ENCODE results near the gene SDCCAG8.

The SDCCAG8 gene

DNA sequence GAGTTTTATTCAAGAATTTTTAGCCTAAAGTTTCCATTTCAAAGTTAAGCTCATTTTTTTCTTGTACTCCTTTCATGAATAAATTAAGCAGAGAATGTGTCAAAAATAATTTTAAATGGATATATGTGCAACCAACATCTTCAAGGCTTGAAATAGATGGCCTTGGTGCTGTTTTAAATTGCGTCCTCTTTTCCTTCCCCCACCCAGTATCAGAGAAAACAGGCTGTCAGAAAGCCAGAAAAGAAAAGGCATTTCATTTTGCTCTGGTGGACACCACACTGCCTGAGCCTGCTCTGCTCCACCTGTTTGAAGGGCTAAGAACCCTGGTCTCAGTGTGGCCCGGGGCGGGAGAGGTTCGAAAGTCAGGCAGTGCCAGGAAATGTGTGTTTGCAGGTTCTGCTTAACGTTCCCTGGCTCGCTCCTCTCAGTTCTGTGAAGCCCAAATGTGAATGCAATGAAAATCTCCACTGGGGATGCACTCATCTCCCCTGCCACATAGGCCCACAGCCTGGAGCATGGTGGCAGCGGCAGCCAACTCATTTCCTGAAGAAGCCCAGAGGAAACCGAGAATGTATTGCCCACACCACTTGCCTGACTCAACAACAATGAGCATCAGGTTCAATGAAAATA, 134.4 kb downstream of the SDCCAG8 start:
- no peak for DNase-seq (ENCODE audit: low read depth)

DNA sequence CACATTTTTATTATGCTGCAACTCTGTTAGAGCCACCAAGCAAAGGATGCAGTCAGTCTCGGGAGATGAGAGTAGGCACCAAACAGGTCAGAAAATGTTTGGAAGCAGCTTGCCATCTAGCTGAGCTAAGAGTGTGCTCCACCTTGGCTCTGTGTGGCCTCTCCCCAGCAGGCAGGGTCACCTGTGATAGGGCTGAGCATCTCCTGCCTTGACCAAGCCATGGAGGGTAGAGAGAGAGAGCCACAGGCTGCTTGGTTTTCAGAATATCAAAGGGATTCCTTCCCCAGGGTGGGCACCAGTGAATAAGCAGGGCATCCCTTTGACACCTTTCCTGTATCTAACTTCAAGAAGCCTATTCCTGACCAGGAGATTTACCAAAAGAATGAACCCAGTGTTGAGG, 135.5 kb downstream of the SDCCAG8 start:
- DNase-seq (ENCODE audit: low read depth): no peak

DNA sequence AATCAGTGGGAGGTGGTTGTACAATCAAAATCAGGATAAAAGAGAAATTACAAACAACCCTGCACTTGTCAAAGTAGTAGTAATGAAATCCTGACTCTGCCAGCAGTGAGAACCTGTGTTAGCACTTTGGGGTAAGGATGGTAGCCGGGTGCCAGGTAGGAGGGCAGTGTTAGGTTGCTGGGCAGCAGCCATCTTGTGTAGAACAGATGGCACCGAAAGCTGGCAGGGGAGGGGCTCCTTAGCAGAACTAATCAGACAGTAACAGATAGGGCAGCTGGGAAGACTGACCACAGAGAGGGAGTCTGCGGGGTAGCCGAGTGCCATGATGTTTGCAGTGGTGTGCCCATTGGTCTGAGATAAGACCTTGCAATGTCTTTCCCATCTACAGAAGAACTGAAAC, 137.3 kb downstream of the SDCCAG8 start:
- no peak for DNase-seq (ENCODE audit: low read depth)

DNA sequence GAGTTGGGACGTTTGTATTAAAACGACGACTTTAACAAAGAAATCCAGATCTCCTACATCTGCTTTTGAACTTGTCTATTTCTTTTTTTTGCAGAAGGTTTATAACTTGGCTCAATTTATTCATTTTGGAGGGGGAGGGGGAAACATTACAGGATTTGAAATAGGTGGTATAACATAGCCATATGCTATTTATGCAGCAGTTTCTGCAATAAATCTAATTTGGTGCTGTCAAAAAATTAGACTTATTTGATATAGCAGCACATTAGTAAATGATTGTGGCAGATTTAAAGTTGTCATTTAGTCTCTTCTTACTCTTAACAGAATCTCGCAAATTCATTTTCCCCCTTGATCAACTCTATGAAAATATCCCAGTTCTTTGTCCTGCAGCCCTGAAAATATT, 138.2 kb downstream of the SDCCAG8 start:
- DNase-seq (ENCODE audit: low read depth): no peak

DNA sequence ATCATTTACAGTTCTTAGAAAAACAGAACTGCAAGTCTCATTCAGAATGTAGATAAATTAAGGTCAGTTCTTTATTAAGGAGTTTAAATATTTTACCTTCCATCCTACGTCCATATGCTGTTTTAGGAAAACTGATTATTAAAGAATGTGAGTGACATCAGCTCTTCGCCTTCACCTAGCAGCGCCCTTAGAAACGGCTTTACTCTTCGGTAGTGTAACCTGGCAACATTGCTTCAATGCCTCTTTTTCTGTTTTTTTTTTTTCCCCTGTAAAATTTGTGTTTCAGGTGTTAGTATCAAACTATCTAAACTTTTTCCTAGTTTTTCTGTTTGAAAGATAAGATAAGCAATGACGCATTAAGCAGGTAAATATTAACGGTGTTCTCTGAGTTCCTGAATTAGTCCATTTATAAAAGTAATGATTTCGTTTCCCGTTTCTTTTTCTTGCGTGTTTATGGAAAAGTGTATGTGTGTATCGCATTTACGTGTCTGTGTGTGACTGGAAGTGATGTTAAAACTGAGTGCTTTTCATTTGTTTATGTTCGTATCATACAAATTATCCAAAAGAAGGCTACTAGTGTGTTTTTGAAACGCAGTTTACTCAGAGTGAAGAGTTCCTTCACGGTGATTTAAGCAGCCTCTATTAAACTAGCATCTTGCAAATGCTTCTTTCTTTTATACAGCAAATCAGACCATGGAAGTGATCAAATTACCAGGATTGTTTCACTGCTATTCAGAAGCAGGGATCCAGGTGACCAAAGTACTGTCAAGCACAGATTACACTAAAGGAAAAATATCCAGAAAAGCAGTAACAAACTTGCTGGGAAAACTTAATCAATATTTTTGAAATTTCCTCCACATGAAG, 139.0 kb downstream of the SDCCAG8 start:
- no peak for DNase-seq (ENCODE audit: low read depth)

DNA sequence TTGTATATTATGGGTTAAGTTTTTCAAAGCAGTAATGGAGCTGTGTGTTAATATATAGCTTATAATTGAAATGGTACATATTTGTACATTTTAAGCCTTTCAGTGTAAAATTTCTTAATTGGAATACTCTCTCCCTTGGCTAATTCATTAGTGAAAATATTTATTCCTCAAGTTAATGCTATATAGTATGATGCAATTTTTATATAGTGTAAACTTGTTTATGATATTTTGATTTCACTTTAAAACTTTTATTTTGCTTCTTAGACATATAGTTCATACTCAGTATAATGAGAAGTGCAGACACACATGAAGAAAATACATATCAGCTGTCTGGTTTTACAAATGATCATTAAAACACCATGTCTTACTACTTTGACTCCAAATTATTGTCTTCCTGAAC, 140.6 kb downstream of the SDCCAG8 start:
- DNase-seq (ENCODE audit: low read depth): no peak

DNA sequence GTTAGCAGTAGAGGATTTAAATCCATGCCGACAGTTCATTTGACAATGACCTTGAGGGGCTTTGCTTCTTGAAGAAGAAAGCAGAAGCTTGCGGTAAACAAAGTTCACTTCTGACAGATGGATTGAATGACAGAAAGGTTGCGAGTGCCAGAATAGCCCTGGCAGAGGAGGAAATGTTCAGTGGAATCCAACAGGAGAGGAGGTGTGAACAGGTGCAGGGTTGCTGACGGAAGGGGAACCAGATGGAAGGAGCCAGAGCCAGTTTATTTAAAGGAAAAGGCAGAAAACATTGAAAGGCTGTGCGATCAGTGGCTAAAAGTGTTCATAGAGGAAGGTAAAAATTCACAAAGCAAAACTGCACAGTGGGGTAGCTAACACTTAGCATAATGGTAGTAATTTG, 141.0 kb downstream of the SDCCAG8 start:
- no peak for DNase-seq (ENCODE audit: low read depth)

DNA sequence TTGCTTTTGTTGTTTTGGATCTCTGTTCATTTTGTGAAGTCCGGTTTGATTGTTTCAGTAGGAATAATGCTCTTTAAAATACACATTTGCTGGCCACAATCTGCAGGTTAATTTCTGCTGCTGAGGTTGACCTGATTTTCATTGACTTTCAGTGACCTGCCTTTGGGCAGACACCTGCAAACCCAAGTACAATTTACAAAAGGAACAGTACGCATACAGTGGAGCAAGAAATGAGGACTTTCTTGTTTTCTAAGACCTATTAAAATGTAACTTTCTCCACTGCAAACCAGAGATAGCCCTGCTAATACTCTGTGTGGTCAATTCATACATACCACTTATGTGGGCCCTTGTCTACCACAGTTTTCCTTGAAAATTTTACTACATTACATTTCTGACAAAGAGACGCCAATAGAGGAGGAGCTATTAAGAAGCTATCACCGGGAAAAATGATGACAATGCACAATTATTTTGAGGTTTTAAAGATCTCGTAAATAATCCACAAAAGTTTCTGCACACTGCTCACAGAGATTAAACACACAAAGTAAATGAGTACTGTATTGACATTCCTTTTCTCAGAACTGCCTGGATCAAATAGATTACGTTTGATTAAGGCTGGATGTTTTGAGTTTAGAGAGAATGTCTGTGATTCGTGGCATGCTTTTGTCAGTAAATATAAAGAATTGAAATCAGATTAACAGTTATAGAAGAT, 141.9 kb downstream of the SDCCAG8 start:
- no peak for DNase-seq (ENCODE audit: low read depth)

DNA sequence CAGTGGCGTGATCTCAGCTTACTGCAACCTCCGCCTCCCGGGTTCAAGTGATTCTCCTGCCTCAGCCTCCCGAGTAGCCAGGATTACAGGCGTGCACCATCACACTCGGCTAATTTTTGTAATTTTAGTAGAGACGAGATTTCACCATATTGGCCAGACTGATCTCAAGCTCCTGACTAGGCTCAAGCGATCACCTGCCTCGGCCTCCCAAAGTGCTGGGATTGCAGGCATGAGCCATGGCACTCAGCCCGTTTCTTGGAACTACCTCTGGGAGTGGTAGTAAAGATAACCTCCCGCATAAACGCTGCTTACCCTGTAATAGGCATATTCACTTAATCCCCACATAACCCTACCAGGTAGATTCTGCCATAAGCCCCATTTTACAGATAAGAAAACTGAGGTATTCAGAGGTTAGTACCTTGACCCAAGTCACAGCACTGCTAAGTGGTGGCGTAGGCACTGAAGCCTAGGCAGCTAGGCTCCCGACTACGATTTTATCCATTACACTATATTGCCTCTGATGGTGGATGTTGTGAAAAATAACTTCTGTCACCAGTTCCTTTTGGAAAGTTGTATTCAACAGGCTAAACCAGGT, 143.8 kb downstream of the SDCCAG8 start:
- no peak for DNase-seq (ENCODE audit: low read depth)

DNA sequence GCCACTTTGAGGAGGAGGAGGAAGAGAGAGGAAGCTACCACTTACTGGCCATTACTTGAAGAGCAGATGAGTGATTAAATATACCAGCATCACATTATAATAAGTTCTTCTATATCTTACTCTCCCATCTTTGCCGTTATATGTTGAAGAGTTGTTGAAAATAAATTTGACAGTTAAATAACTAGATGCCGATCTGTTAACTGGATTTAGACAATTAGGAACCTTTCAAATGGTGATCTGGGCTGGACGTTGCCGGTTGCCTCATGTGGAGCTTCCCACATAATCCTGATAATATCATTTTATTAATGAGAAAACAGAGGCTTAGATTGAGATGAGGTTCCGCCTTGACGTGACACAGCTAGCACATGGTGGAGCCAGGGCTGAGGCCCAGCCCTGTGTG, 147.0 kb downstream of the SDCCAG8 start:
- DNase-seq (ENCODE audit: low read depth): no peak

DNA sequence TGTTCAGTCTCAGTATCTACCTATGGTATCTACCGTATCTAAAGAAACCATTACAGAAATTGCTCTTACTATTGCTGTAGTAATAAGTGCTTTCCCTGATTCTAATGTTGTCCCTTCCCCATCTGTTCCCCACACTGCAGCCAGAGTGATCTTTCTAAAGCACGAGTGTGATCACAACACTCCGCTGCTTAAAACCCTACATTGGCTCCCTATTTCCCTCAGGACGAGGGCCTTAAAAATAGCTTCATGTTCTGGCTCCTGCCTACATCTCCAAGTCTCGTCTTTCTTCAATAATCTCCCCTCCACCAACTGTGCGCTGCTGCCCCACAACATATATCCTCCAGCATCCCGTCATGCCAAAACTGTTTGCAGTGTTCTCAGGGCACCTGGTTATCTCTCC, 150.6 kb downstream of the SDCCAG8 start:
- DNase-seq (ENCODE audit: low read depth): no peak

DNA sequence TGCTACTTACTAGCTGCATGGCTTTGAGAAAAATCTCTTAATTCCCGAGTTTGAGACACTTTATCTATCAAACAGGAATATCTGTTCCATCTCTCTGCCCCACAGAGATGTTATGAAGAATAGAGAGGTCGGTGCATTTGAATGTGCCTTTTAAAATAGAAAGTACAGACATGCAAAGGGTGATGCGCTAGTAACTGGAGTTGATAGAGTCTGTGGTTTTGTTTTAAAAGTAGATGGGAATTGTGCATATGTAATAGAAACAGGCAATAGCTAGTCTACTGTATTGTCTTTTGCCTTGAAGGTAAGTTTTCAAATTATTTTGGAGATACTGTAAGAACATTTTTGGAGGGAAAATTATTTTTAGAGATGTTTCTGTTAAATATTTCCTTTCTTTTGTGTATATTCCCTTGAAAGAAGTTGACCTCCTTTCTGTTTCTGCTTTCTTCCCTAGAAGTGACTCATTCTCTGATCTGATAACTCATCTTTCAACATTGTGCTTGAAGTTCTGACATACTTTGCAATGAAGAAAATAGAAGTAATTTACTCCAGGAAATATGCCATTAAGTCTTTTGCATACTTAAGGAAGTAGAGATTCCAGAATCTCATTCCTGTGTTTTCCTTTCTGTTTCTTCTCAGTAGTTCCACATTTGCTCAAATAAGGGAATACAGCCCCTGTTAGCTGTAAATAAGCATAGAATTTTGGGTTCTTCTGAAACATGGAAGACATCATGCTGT, 151.6 kb downstream of the SDCCAG8 start:
- DNase-seq (ENCODE audit: low read depth): no peak

DNA sequence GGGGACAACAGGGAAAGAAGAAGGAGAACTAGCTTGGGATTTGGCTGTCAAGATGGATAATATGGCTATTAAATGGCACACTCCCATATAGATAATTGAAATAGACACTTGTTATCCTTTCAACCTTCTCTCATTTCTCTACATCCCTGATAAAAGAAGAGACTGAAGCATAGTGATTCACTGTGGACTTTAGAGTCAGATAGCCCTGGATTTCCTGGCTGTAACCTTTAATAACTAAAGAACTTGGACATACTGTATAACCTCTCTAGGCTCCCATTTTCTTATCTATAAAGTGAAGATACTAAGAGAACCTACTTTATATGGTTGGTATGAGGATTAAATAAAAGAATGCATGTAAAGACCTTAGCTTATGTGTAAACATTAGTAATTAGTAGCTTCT, 152.6 kb downstream of the SDCCAG8 start:
- no peak for DNase-seq (ENCODE audit: low read depth)

DNA sequence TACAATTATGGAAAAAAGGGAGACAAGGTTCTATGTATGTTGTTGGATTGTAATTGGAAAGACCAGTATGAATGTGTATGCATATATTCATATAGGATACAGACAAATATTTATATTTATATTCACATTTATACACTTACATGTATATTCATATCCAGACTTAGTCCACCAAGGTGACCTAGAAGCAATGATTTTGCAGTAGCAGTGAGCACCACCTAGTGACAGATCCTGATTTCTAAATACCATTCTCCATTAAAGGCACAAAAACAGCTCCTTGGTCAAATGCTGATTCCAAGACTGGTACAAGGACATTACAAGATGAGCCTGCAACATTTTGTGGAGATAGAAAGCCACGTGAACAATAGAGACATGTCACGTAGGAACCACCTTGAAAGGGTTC, 153.4 kb downstream of the SDCCAG8 start:
- no peak for DNase-seq (ENCODE audit: low read depth)

DNA sequence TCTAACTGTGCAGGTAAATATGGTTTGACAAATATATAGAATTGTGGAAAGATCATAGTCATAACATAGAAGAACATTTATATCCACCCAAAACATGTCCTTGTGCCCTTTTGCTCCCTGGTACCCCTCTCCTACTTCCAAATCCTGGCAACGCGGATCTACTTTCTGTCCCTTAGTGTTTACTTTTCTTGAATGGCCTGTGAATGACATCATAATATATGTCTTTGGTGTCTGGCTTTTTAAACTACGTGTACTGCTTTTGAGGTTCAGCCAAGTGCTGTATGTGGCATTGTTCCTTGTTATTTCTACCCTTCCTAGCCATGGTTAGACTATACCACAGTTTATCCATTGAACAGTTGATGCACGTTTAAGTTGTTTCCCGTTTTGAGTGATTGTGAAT, 155.6 kb downstream of the SDCCAG8 start:
- no peak for DNase-seq (ENCODE audit: low read depth)

DNA sequence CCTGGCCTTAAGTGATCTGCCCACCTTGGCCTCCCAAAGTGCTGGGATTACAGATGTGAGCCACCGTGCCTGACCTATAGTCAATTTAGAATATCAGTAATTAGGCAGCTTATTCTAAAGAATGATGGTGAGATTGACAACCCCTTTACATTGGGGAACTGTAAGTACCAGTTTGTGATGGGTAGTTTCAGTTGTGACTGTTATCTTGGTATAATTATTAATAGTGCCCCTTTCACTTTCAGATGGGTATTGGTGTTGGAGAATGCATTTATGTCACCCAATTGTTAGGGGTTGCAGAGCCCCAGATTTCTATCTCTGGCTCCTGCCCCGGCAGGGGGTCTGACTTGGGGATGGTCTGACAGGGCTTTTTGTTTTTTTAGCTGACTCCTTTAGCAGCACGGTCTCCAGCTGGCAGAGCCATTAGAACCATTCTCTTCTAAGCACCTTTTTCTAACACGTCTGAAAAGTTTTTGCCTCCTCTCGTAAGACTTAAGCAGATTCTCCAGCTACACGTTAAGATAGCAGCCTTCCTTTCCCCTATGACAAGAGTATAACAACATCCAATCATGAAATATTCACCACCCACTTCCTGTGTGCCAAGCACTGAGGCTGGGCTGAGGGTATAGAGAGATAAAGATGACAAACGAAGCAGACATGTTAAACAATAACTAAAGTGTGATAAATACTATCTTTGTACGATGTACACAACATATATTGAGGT, 157.8 kb downstream of the SDCCAG8 start:
- no peak for DNase-seq (ENCODE audit: low read depth)

DNA sequence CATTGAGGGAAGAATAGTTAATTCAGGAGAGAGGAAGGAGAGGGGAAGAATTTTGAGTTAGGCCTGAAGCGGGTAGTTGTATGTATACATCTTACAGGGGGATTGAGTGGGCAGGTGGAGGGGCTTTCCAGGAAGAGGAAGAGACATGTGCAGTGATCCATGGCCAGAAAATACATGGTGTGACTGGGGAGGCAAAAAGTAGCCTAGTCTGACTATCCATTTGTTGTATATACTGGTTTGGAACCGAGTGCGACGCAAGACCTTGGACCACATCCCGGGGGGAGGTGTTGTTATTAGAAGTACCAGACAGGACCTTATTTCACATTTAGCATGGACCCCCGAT, 158.3 kb downstream of the SDCCAG8 start:
- no peak for DNase-seq (ENCODE audit: low read depth)

DNA sequence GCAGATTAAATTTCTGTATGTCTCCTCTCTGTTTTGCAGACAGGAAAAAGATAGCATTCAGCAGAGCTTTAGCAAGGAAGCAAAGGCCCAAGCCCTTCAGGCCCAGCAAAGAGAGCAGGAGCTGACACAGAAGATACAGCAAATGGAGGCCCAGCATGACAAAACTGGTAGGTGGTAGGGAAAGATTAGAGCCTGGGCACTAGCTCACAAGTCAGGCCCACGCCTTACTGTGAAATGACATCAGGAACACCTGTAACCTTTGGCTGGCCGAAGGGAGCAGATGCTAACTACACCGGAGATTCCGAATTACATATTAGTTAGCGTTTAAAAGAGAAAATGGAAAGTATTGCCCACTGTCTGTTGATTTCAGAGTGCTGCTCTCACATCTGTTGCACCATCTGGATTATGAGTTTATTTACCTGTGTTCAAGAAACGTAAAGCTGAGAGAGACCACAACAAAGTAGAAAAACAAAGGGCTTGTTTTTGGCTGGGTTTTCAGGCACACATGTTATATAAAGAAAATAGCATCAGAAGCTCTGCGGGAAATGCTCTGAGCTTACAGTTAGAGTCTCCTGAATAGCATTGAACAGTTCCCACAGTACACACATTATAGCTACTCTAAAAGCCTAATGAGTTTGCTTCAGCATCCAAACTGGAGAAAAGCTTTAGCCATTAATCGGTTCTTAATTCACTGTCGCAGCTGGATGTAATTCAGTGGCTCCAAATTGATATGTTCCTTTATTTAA, 160.0 kb downstream of the SDCCAG8 start:
- no peak for DNase-seq (ENCODE audit: low read depth)

DNA sequence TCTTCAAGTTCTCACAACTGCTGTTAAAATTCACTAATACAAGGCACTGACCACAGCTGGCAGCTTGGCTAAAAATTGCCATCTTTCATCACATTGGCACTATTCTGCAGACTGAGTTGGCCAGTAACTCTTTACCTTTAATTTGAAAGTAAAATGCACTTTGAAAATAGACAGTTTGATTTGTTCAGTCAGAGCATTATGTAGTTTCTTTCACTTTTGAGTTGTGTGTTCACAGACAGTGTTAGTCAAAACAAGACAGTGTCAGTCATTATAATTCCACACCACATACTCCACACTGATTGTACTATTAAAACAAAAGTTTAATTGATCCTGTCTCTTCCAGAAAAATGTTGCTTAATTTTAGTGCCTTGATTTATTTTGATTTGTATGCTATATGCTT, 160.7 kb downstream of the SDCCAG8 start:
- no peak for DNase-seq (ENCODE audit: low read depth)

DNA sequence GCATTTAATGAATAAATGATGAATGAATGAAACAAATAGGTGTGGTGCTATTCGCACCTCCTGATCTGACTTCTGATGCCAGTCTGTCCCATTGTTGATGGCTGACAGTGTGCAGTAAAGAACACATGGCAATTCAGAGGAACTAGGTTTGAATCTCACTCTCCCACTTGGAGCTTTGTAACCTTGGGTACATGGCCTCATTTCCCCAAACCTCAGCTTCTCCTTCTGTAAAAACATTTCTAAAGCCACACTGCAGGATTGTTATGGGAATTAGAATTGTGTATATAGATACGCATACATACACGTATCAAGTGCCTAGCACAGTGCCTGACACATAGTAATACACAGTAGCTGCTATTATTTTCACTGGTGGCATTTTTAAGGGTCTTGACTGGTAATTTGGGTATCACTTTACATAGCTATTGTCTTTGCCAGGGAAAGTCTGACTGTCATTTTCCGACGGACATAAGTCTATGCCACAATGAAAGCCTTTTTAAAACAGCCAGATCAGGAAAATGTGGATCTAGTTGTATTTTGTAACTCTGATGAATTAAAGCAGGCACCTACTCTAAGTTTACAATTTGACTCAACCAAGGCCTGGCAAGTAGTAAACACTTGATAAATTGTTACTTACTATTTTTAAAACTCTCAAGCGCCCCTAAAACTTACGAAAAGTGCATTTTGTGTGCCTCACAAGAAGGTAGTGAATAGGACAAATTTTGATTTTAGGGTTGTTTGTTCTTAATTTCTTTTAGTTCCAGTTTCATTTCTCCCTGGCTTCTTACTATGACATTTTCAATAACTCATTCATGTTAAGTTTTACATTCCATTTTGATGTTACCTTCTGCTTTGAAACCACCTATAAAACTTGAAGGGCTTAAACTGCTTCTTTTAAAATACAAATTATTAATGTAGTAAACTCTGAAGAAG, 164.4 kb downstream of the SDCCAG8 start:
- no peak for DNase-seq (ENCODE audit: low read depth)

All from stimulated activated CD8-positive, alpha-beta memory T cell treated with anti-CD3 and anti-CD28 coated beads, Interleukin-4, amount 100 ng/mL, for 24 hours (primary cell).